Heart right ventricle (tissue), 16 donors: ENCODE results near the gene ATM. TPM values are rescaled to one million over a fixed set of nuclear protein-coding genes. Genes with fewer than 3 reads are reported as not detected.

Experiments
- ATAC-seq, 8 donors: fragments of 200-7000 bp; cut with Tn5 transposase; one replicate each; pipeline ENCODE4 v1.9.1; 2020; ENCODE audit warnings: mild to moderate bottlenecking in 8 of 8, moderate library complexity in 8 of 8, moderate number of reproducible peaks in 1 of 8
- DNase-seq, 2 donors: peaks; one replicate each; pipeline ENCODE4 v3.0.0-alpha.2; 2020
- H3K27ac ChIP-seq, 10 donors: fragments of 200-600 bp; sonication (generic) in 2 of 10; one replicate each; pipeline versions ENCODE4 v1.5.0 to v1.8.0; 2020 to 2022; ENCODE audit warnings: mild to moderate bottlenecking in 3 of 10
- H3K27me3 ChIP-seq, 7 donors: fragments of 200-600 bp; one replicate each; pipeline ENCODE4 v1.8.0; 2021 to 2022; ENCODE audit warnings: mild to moderate bottlenecking in 2 of 7
- H3K36me3 ChIP-seq, 9 donors: fragments of 200-600 bp; sonication (generic) in 1 of 9; one replicate each; pipeline versions ENCODE4 v1.5.0 to v1.8.0; 2020 to 2022; ENCODE audit warnings: mild to moderate bottlenecking in 2 of 9
- H3K4me1 ChIP-seq, 9 donors: fragments of 200-600 bp; sonication (generic) in 1 of 9; one replicate each; pipeline versions ENCODE4 v1.5.0 to v1.8.0; 2020 to 2022; ENCODE audit warnings: mild to moderate bottlenecking in 4 of 9
- H3K4me3 ChIP-seq, 10 donors: fragments of 200-600 bp; sonication (generic) in 2 of 10; one replicate each; pipeline versions ENCODE4 v1.5.0 to v1.8.0; 2020 to 2022; ENCODE audit warnings: mild to moderate bottlenecking in 7 of 10, moderate library complexity in 2 of 10
- H3K9me3 ChIP-seq, 11 donors: fragments of 200-600 bp in 10 of 11; sonication (generic) in 2 of 11; one replicate each; pipeline versions ENCODE4 v1.5.0 to v1.8.0; 2013 to 2022; ENCODE audit warnings: mild to moderate bottlenecking in 2 of 11, control low read depth in 1 of 11, moderate library complexity in 1 of 11
- WGBS, 2 donors: extraction: QIAGEN DNeasy Blood & Tissue Kit; methylation state at CpG; one replicate each; pipeline ENCODE4 v1.1.7; 2013; ENCODE audit warnings: inconsistent platforms in 1 of 2; 5-methylcytosine and 5-hydroxymethylcytosine counted together
- intact Hi-C, 10 donors: fragments of 100-400 bp; cut with DNase I; formaldehyde crosslinking; loops; one replicate each; pipeline versions ENCODE4 v1.11.1 to v1.14.2; 2022
- polyA plus RNA-seq, 2 donors: library from polyadenylated mRNA; stranded (reverse); fragments of 200-250 nt; gene quantifications; one replicate each; pipeline ENCODE4 v1.2.3, GENCODE V29; 2013
- total RNA-seq, 10 donors: library from RNA; stranded (reverse); fragmentation: NEBNext Ultra II Directional in 3 of 10; extraction: Animal tissue kit (Norgen Biotek cat#: 25700) in 3 of 10; gene quantifications; one replicate each; pipeline versions ENCODE4 v1.2.1 to v1.2.4, GENCODE V29; 2021 to 2023
- TF ChIP-seq, protein P1 (sequence below), 9 donors: fragments of 200-600 bp; sonication (generic) in 2 of 9; IDR thresholded peaks; one replicate each; pipeline versions ENCODE4 v1.5.0 to v1.8.0; 2021 to 2022; ENCODE audit warnings: antibody characterized with exemption in 9 of 9, mild to moderate bottlenecking in 5 of 9, moderate library complexity in 1 of 9
- donor health status: Arrhythmogenic right ventricular cardiomyopathy.
- donor health status: ischemic (EF 13 %, LVEDD 7.1; RV severe dilation, severe dysfunction).
- donor health status: healthy with polysubstance abuse.
- donor health status: DM: no; HTN: yes; CAD: no.
- donor health status: DM: no; HTN: no; CAD: no.
- donor health status: ischemic (EF 25% LVEDD 6.9; RV normal size, moderate dysfunction).
- donor health status: ischemic (EF 25% LVEDD 5.7; RV mildly dilated, moderate dysfunction).
- donor health status: healthy.
- donor health status: DM: yes; HTN: yes; CAD: no.
- donor health status: Ischemic cardiomyopathy.
- donor health status: ischemic (EF 35%, LVEDD 5.7; RV mildly dilated, moderate dysfunction).
- donor health status: nonischemic (EF 11% LVEDD 7.7; RV severe dilation, severe dysfunction).
- donor health status: DM: yes; HTN: yes; CAD: no.
- donor health status: PGD.
- donor health status: ischemic (EF 29% LVEDD 5.4; RV normal size, mild dysfunction).
- donor health status: nonischemic (EF 23%, LVEDD 6.1; RV moderate dilation, normal function).

ATM gene
- total and polyA plus RNA-seq, 12 donors: 9.4 to 50.7 (median 33.7) TPM

- Histone ChIP-seq H3K36me3 (peaks cover 0 to 92% (median 38%) of the 10 kb centered on the region in 9 donors), H3K27ac (no peak overlapping the region), H3K27me3 (no peaks in the 10 kb centered on the region), H3K4me1 (no peaks in the 10 kb centered on the region), H3K9me3 (peaks cover 0 to 31% (median 0%) of the 10 kb centered on the region in 11 donors), H3K4me3 (no peak overlapping the region)
- TF ChIP-seq, protein P1, sequence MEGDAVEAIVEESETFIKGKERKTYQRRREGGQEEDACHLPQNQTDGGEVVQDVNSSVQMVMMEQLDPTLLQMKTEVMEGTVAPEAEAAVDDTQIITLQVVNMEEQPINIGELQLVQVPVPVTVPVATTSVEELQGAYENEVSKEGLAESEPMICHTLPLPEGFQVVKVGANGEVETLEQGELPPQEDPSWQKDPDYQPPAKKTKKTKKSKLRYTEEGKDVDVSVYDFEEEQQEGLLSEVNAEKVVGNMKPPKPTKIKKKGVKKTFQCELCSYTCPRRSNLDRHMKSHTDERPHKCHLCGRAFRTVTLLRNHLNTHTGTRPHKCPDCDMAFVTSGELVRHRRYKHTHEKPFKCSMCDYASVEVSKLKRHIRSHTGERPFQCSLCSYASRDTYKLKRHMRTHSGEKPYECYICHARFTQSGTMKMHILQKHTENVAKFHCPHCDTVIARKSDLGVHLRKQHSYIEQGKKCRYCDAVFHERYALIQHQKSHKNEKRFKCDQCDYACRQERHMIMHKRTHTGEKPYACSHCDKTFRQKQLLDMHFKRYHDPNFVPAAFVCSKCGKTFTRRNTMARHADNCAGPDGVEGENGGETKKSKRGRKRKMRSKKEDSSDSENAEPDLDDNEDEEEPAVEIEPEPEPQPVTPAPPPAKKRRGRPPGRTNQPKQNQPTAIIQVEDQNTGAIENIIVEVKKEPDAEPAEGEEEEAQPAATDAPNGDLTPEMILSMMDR (IDR thresholded peaks at IDR 0.05): no peak
- WGBS, 2 donors: 86 to 99% methylated on average over 8 of the region's 8 CpGs
- DNase-seq (no peak), ATAC-seq (peak in 3 of 8 donors; percentile 13 to 26 (median 22))
- intact Hi-C loops: no loop called here
These were observed 15.7 kb upstream of the ATM start for GRCh38 chr11:108206969-108207682.

GRCh38 chr11:108207683-108208060, 15.2 kb upstream of the ATM start:
- WGBS, 2 donors: 94 to 99% methylated on average over 6 of the region's 6 CpGs
- Histone ChIP-seq H3K27ac (no peak overlapping the region), H3K4me1 (no peaks in the 10 kb centered on the region), H3K9me3 (peaks cover 0 to 31% (median 0%) of the 10 kb centered on the region in 11 donors), H3K36me3 (peaks cover 0 to 94% (median 38%) of the 10 kb centered on the region in 9 donors), H3K27me3 (no peaks in the 10 kb centered on the region), H3K4me3 (no peak overlapping the region)
- intact Hi-C loops: loop anchor here in 1 of 10 donors (1.0 kb wide), 1 partner anchor 13 kb away; no protein-coding TSS in a partner anchor
- no peak for ATAC-seq
- DNase-seq: no peak
- TF ChIP-seq, protein P1 (IDR thresholded peaks at IDR 0.05): no peak

GRCh38 chr11:108210441-108210840, 12.4 kb upstream of the ATM start:
- Histone ChIP-seq H3K4me1 (no peaks in the 10 kb centered on the region), H3K4me3 (no peak overlapping the region), H3K9me3 (peaks cover 0 to 19% (median 0%) of the 10 kb centered on the region in 11 donors), H3K27ac (no peak overlapping the region), H3K36me3 (peaks cover 0 to 88% (median 26%) of the 10 kb centered on the region in 9 donors), H3K27me3 (no peaks in the 10 kb centered on the region)
- ATAC-seq (no peak), DNase-seq (no peak)
- WGBS, 2 donors: 97 to 100% methylated on average over 1 of the region's 1 CpG
- TF ChIP-seq, protein P1 (IDR thresholded peaks at IDR 0.05): no peak
- intact Hi-C loops: no loop called here

- Histone ChIP-seq H3K27me3 (no peaks in the 10 kb centered on the region), H3K4me1 (peaks cover 0 to 6% (median 0%) of the 10 kb centered on the region in 9 donors), H3K27ac (no peak overlapping the region), H3K9me3 (peaks cover 0 to 6% (median 0%) of the 10 kb centered on the region in 11 donors), H3K36me3 (peaks cover 0 to 55% (median 17%) of the 10 kb centered on the region in 9 donors), H3K4me3 (no peak overlapping the region)
- DNase-seq (no peak), ATAC-seq (no peak)
- 50 to 95% methylated on average over 2 of the region's 2 CpGs for WGBS, 2 donors
- intact Hi-C loops: no loop called here
- TF ChIP-seq, protein P1 (IDR thresholded peaks at IDR 0.05): no peak
These were observed 9.1 kb upstream of the ATM start for GRCh38 chr11:108213784-108214183.
